PFSK-1 (cell line): ENCODE measurements around the gene HIGD2A.

ENCODE experiments used
- FOXP2 ChIP-seq: optimal IDR thresholded peaks from 2 replicates; pipeline ENCODE3; 2011; ENCODE audit warnings: borderline replicate concordance, control low read depth, inconsistent platforms; ENCODE audit not compliant: insufficient read depth; ENCODE audit errors: extremely low read length, extremely low read depth
- POLR2AphosphoS5 ChIP-seq: IDR thresholded peaks from 2 replicates; pipeline ENCODE4 v1.6.1; 2012; ENCODE audit warnings: low read depth, mild to moderate bottlenecking, control low read depth, low read length, moderate library complexity
- REST ChIP-seq, 2 experiments: IDR thresholded peaks; 2 replicates each; pipeline versions ENCODE4 v1.6.1 to v1.8.0; 2011 to 2012; ENCODE audit warnings: low read depth in 2 of 2, low read length in 2 of 2, control low read depth in 1 of 2, inconsistent platforms in 1 of 2, mild to moderate bottlenecking in 1 of 2, moderate library complexity in 1 of 2; ENCODE audit not compliant: insufficient read depth in 1 of 2
- SIN3A ChIP-seq: IDR thresholded peaks from 2 replicates; pipeline ENCODE4 v1.6.1; 2012; ENCODE audit warnings: mild to moderate bottlenecking, low read length, moderate library complexity, borderline replicate concordance; ENCODE audit not compliant: insufficient read depth
- TAF1 ChIP-seq: IDR thresholded peaks from 2 replicates; pipeline ENCODE4 v1.6.1; 2012; ENCODE audit warnings: low read length, control low read depth, borderline replicate concordance; ENCODE audit not compliant: insufficient read depth

Gene HIGD2A

GRCh38 chr5:176384991-176385390 is 3.6 kb upstream of the HIGD2A start:
- no peak for TF ChIP-seq SIN3A
- no peak for TF ChIP-seq REST (IDR thresholded peaks at IDR 0.05; ENCODE audit: insufficient read depth in 1 of 2, low read depth in 2 of 2, low read length in 2 of 2)

- TF ChIP-seq POLR2AphosphoS5 (no peak), TAF1 (no peak), SIN3A (no peak), REST (IDR thresholded peaks at IDR 0.05; ENCODE audit: insufficient read depth in 1 of 2, low read depth in 2 of 2, low read length in 2 of 2) (no peak), FOXP2 (no peak)
Observed at GRCh38 chr5:176386491-176386890, 2.1 kb upstream of the HIGD2A start.

GRCh38 chr5:176387384-176387925 is 1.1 kb upstream of the HIGD2A start:
- TF ChIP-seq SIN3A (no peak), REST (IDR thresholded peaks at IDR 0.05; ENCODE audit: insufficient read depth in 1 of 2, low read depth in 2 of 2, low read length in 2 of 2) (no peak), FOXP2 (no peak), TAF1 (no peak), POLR2AphosphoS5 (no peak)

- TF ChIP-seq FOXP2 (no peak), REST (IDR thresholded peaks at IDR 0.05; ENCODE audit: insufficient read depth in 1 of 2, low read depth in 2 of 2, low read length in 2 of 2) (no peak), TAF1 (no peak), SIN3A (no peak), POLR2AphosphoS5 (no peak)
Observed at GRCh38 chr5:176388003-176388443, 528 bp upstream of the HIGD2A start.
